Natural killer cell (primary cell): ENCODE results near the gene DRC7. TPM values are rescaled to one million over a fixed set of nuclear protein-coding genes. Genes with fewer than 3 reads are reported as not detected.
A peak's percentile ranks its signal among the peaks of the same experiment; 100 is the strongest.

Experiments
- ATAC-seq, 3 donors: fragments of 150-1000 bp in 2 of 3; fragments of 200-7000 bp in 1 of 3; cut with Tn5 transposase; 1 replicate in 1 of 3; 2 replicates in 2 of 3; pipeline ENCODE4 v1.10.0; 2021; ENCODE audit warnings: mild to moderate bottlenecking in 2 of 3, moderate library complexity in 2 of 3
- DNase-seq, 2 donors: peaks; one replicate each; pipeline versions ENCODE4 v3.0.0 to v3.0.0-alpha.2; 2013 to 2021; ENCODE audit warnings: mixed read lengths in 1 of 2
- H3K27ac ChIP-seq: one replicate; pipeline ENCODE4 v1.5.1; 2013; ENCODE audit warnings: mild to moderate bottlenecking, low read length
- H3K27me3 ChIP-seq: one replicate; pipeline ENCODE4 v1.6.1; 2013; ENCODE audit warnings: low read length; ENCODE audit not compliant: control insufficient read depth, insufficient read depth
- H3K36me3 ChIP-seq: one replicate; pipeline ENCODE4 v1.6.1; 2013; ENCODE audit warnings: low read length; ENCODE audit not compliant: control insufficient read depth, insufficient read depth
- H3K4me1 ChIP-seq: one replicate; pipeline ENCODE4 v1.6.1; 2013; ENCODE audit warnings: low read length; ENCODE audit not compliant: control insufficient read depth, insufficient read depth
- H3K4me3 ChIP-seq: one replicate; pipeline ENCODE4 v1.5.1; 2013; ENCODE audit warnings: low read length
- H3K9me3 ChIP-seq: one replicate; pipeline ENCODE4 v1.6.1; 2013; ENCODE audit warnings: low read length; ENCODE audit not compliant: control insufficient read depth, insufficient read depth
- H3K27ac Mint-ChIP-seq, 2 donors: one replicate each; pipeline ENCODE4 v1.8.0; 2022; ENCODE audit warnings: mild to moderate bottlenecking in 2 of 2, mixed read lengths in 2 of 2, moderate library complexity in 1 of 2
- H3K27me3 Mint-ChIP-seq, 2 donors: one replicate each; pipeline ENCODE4 v1.8.0; 2022; ENCODE audit warnings: low read depth in 2 of 2, mixed read lengths in 2 of 2
- H3K36me3 Mint-ChIP-seq: one replicate; pipeline ENCODE4 v1.8.0; 2022; ENCODE audit warnings: mixed read lengths
- H3K4me1 Mint-ChIP-seq, 2 donors: one replicate each; pipeline ENCODE4 v1.8.0; 2022; ENCODE audit warnings: mixed read lengths in 2 of 2
- H3K4me3 Mint-ChIP-seq: one replicate; pipeline ENCODE4 v1.8.0; 2022; ENCODE audit warnings: mild to moderate bottlenecking, moderate library complexity, mixed read lengths
- H3K9me3 Mint-ChIP-seq, 2 donors: one replicate each; pipeline ENCODE4 v1.8.0; 2022; ENCODE audit warnings: mixed read lengths in 2 of 2
- WGBS: methylation state at CpG from one replicate; pipeline ENCODE4 v1.1.7; 2013; ENCODE audit warnings: missing lambda C conversion rate; ENCODE audit not compliant: insufficient coverage; 5-methylcytosine and 5-hydroxymethylcytosine counted together
- intact Hi-C: fragments of 100-400 bp; cut with micrococcal nuclease; formaldehyde crosslinking; loops from one replicate; pipeline ENCODE4 v1.14.2; 2022
- total RNA-seq, 4 donors: library from RNA; stranded (reverse); fragments of 120-200 nt in 1 of 4; gene quantifications; one replicate each; pipeline versions ENCODE4 v1.2.3 to v1.2.4, GENCODE V29; 2013 to 2022
- TF ChIP-seq, protein P1 (sequence below): fragments of 200-600 bp; IDR thresholded peaks from one replicate; pipeline ENCODE4 v1.8.0; 2022; ENCODE audit warnings: antibody characterized with exemption

The DRC7 gene
- total RNA-seq, 3 donors from 2014 or later (not counting 1 experiment from before 2014, with no cell fraction given) = 0.33 TPM; not detected in 2

DNA sequence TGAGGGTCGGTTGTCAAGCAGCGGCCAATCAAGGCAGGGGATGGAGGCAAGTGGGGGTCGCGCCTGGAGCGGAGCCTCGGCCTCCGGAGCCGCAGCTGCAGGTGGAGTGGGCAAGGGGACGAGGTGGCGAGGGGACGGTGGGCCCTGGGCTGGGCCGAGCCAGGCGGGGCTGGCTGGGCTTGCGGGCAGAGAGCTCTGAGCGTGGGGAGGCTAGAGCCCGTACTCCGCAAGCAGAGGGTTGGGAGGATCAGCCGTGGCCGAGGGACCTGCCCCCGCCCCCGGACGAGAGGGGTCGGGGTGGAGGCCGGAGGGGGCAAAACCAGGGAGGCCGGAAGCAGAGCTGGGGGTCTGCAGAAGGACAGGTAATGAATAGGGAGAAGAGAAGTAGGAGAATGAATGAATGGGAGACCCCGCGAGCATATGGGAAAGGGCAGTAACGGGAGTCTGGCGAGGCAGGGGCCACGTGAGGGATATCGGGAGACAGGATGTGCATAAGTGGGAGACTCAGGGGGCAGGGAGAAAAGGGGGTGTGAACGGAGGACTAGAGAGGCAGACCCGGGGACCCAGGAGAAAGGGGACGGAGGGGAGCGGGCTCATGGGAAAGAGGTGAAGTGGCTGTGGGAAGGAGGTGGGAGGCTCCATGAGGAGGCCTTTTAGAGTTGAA is 41.3 kb downstream of the DRC7 start, which contains the start of gene KATNB1:
Gene KATNB1 (plus strand): TSS at position 16 of the 664 bp plus-strand sequence. CDS start 1,474 bp downstream, outside the sequence.
- Histone ChIP-seq H3K4me3 (peak within 1 kb of the TSS; percentile 70), H3K9me3 (no peaks in the 10 kb centered on the region), H3K36me3 (no peaks in the 10 kb centered on the region), H3K4me1 (peaks cover 24% of the 10 kb centered on the region), H3K27ac (peak within 1 kb of the TSS; percentile 67), H3K27me3 (no peaks in the 10 kb centered on the region)
- intact Hi-C loops = loop anchor here (1.0 to 5.0 kb wide), 11 partner anchors 21 to 549 kb away; partner anchors contain the start of genes CCDC102A, CFAP20, CIAPIN1 and COQ9
- H3K4me1 Mint-ChIP-seq = peaks cover 34 to 37% of the 10 kb centered on the region in 2 donors
- ATAC-seq (peak in 2 of 3 donors; percentile 25 to 28), DNase-seq (peak in 1 of 2 donors; percentile 47)
- H3K9me3 Mint-ChIP-seq = no peaks in the 10 kb centered on the region
- H3K36me3 Mint-ChIP-seq = no peaks in the 10 kb centered on the region
- H3K27me3 Mint-ChIP-seq = no peaks in the 10 kb centered on the region
- H3K4me3 Mint-ChIP-seq = peak within 1 kb of the TSS; percentile 95
- TF ChIP-seq, protein P1, sequence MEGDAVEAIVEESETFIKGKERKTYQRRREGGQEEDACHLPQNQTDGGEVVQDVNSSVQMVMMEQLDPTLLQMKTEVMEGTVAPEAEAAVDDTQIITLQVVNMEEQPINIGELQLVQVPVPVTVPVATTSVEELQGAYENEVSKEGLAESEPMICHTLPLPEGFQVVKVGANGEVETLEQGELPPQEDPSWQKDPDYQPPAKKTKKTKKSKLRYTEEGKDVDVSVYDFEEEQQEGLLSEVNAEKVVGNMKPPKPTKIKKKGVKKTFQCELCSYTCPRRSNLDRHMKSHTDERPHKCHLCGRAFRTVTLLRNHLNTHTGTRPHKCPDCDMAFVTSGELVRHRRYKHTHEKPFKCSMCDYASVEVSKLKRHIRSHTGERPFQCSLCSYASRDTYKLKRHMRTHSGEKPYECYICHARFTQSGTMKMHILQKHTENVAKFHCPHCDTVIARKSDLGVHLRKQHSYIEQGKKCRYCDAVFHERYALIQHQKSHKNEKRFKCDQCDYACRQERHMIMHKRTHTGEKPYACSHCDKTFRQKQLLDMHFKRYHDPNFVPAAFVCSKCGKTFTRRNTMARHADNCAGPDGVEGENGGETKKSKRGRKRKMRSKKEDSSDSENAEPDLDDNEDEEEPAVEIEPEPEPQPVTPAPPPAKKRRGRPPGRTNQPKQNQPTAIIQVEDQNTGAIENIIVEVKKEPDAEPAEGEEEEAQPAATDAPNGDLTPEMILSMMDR = no peak
- WGBS = under 1% methylated on average over 35 of the region's 35 CpGs
- peak within 1 kb of the TSS; percentile 96 for H3K27ac Mint-ChIP-seq

DNA sequence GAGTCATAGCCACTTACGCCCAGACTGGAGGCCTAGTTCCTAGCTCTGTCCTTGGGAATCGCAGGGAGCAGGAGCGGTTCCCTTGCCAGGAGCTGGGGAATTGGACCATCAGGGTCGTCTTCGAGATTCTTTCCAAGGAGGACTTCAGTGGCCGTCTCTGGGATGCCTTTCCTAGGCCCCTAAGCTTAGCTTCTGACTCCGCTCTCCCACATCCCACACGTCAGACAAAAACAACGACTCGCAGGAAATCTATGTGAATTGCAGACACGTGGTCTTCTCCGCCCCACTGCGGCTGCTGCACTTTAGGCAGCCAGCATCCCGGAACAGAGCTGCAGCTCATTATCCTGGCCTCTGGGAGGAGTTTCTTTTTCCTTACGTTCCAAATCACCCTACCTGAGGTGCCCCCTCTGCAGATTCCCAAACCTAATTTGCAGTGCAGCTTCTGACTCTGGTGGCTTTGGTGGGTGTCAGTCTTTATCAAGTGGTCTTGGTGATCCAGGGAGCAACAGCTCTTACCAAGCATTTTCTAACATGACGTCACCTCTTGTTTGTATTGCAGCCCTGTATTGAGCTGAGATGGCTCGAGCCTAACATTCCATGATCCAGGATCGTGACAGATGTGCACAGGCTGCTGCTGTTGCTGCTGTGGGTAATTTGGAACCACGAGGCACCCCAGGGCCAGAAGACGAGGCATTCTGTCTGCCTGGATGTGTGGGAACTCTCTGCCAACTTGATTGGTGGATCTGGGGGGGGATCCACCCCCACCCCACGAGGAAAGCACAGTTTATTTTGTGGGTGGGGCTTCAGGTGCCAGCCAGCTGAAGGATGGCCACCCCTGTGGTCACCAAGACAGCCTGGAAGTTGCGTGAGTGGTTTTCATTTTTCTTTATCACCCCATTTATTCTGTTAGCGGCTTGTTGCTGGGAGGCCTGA is 42.1 kb downstream of the DRC7 start:
- DNase-seq (peak in 1 of 2 donors; percentile 78), ATAC-seq (no peak)
- H3K4me3 Mint-ChIP-seq = peak overlapping the region; percentile 95
- Histone ChIP-seq H3K9me3 (no peaks in the 10 kb centered on the region), H3K36me3 (no peaks in the 10 kb centered on the region), H3K27me3 (no peaks in the 10 kb centered on the region), H3K4me3 (peak overlapping the region; percentile 67), H3K27ac (peak overlapping the region; percentile 54), H3K4me1 (peaks cover 24% of the 10 kb centered on the region)
- peaks cover 34 to 37% of the 10 kb centered on the region in 2 donors for H3K4me1 Mint-ChIP-seq
- H3K27ac Mint-ChIP-seq = peak overlapping the region; percentile 96
- TF ChIP-seq, protein P1 = no peak
- no peaks in the 10 kb centered on the region for H3K9me3 Mint-ChIP-seq
- intact Hi-C loops = loop anchor here (5.0 kb wide), 5 partner anchors 76 to 549 kb away; partner anchors contain the start of genes CCDC102A, CFAP20, PSME3IP1 and RSPRY1
- no peaks in the 10 kb centered on the region for H3K27me3 Mint-ChIP-seq
- WGBS = 14% methylated on average over 21 of the region's 23 CpGs
- H3K36me3 Mint-ChIP-seq = no peaks in the 10 kb centered on the region

DNA sequence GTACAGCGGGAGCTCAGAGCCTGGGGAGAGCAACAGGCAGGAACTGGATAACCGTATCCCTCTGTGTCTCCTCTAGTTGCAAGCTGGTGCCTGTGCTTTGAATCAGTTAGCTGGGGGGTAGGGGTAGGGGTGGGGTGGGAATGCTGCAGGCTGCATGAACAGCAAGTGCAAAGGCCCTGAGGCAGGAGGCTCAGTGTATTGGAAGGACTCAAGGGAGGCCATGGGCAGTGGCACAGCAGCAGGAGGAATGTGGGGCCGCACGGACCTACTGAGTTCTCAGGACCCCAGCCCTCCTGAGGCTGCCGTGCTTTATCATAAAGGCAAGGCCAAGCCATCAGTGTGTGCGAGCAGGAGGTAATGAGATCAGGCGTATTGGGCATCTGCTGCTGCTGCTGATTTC is 44.2 kb downstream of the DRC7 start:
- H3K4me3 ChIP-seq = no peak overlapping the region
- TF ChIP-seq, protein P1 = no peak
- Mint-ChIP-seq H3K27ac (no peak overlapping the region), H3K9me3 (no peaks in the 10 kb centered on the region), H3K4me3 (no peak overlapping the region), H3K27me3 (no peaks in the 10 kb centered on the region), H3K36me3 (no peaks in the 10 kb centered on the region), H3K4me1 (peaks cover 26 to 33% of the 10 kb centered on the region in 2 donors)
- H3K9me3 ChIP-seq = no peaks in the 10 kb centered on the region
- DNase-seq (no peak), ATAC-seq (no peak)
- peaks cover 24% of the 10 kb centered on the region for H3K4me1 ChIP-seq
- no peaks in the 10 kb centered on the region for H3K27me3 ChIP-seq
- intact Hi-C loops = loop anchor here (5.0 kb wide), 5 partner anchors 73 to 552 kb away; partner anchors contain the start of genes CCDC102A, CFAP20, PSME3IP1 and RSPRY1
- whole genome bisulfite sequencing = 88% methylated on average over 7 of the region's 7 CpGs
- H3K27ac ChIP-seq = no peak overlapping the region
- peaks cover 3% of the 10 kb centered on the region for H3K36me3 ChIP-seq
